ENCODE data around the gene C10orf71. TPM values are rescaled to one million over a fixed set of nuclear protein-coding genes. Genes with fewer than 3 reads are reported as not detected.
A peak's percentile ranks its signal among the peaks of the same experiment; 100 is the strongest.

The C10orf71 gene
- polyA plus RNA-seq, 6 donors from 2014 or later: not detected

GRCh38 chr10:49367600-49367999, 68.6 kb downstream of the C10orf71 start:
- no peak for ATAC-seq (ENCODE audit: low read depth in 2 of 2)
- Mint-ChIP-seq H3K27me3 (peaks cover 7 to 29% (median 16%) of the 10 kb centered on the region in 3 donors), H3K4me1 (peaks cover 2 to 7% (median 4%) of the 10 kb centered on the region in 3 donors), H3K4me3 (no peak overlapping the region), H3K36me3 (no peaks in the 10 kb centered on the region), H3K9me3 (no peaks in the 10 kb centered on the region), H3K27ac (no peak overlapping the region)
- no peak for DNase-seq

GRCh38 chr10:49368256-49368655, 69.3 kb downstream of the C10orf71 start:
- no peak overlapping the region for H3K4me3 Mint-ChIP-seq
- DNase-seq: no peak
- H3K4me1 Mint-ChIP-seq: peaks cover 0 to under 1% (median 0%) of the 10 kb centered on the region in 3 donors
- peaks cover 8 to 29% (median 17%) of the 10 kb centered on the region in 3 donors for H3K27me3 Mint-ChIP-seq
- H3K36me3 Mint-ChIP-seq: no peaks in the 10 kb centered on the region
- no peaks in the 10 kb centered on the region for H3K9me3 Mint-ChIP-seq
- no peak overlapping the region for H3K27ac Mint-ChIP-seq
- ATAC-seq (ENCODE audit: low read depth in 2 of 2): no peak

- DNase-seq: no peak
- Mint-ChIP-seq H3K27me3 (peaks cover 17 to 25% (median 18%) of the 10 kb centered on the region in 3 donors), H3K4me3 (no peak overlapping the region), H3K4me1 (no peaks in the 10 kb centered on the region), H3K9me3 (no peaks in the 10 kb centered on the region), H3K27ac (no peak overlapping the region), H3K36me3 (no peaks in the 10 kb centered on the region)
- ATAC-seq (ENCODE audit: low read depth in 2 of 2): no peak
These were observed 70.5 kb downstream of the C10orf71 start for GRCh38 chr10:49369216-49370162.

- Mint-ChIP-seq H3K9me3 (no peaks in the 10 kb centered on the region), H3K4me3 (no peak overlapping the region), H3K27ac (peak overlapping the region in 1 of 6 donors; percentile 26), H3K4me1 (no peaks in the 10 kb centered on the region), H3K27me3 (peaks cover 17 to 24% (median 19%) of the 10 kb centered on the region in 3 donors), H3K36me3 (no peaks in the 10 kb centered on the region)
- no peak for DNase-seq
- ATAC-seq (ENCODE audit: low read depth in 2 of 2): no peak
These were observed 71.5 kb downstream of the C10orf71 start for GRCh38 chr10:49370326-49371100.

GRCh38 chr10:49371967-49372366, 73.0 kb downstream of the C10orf71 start:
- Mint-ChIP-seq H3K4me1 (no peaks in the 10 kb centered on the region), H3K4me3 (no peak overlapping the region)
- no peak for ATAC-seq (ENCODE audit: low read depth in 2 of 2)

GRCh38 chr10:49373361-49373760, 74.4 kb downstream of the C10orf71 start:
- DNase-seq (no peak), ATAC-seq (ENCODE audit: low read depth in 2 of 2) (no peak)
- Mint-ChIP-seq H3K27ac (no peak overlapping the region), H3K36me3 (no peaks in the 10 kb centered on the region), H3K9me3 (no peaks in the 10 kb centered on the region), H3K4me3 (no peak overlapping the region), H3K4me1 (no peaks in the 10 kb centered on the region), H3K27me3 (peaks cover 19 to 40% (median 30%) of the 10 kb centered on the region in 3 donors)

More at GRCh38 chr10:49371967-49372366, 73.0 kb downstream of the C10orf71 start:
- H3K27me3 Mint-ChIP-seq: peaks cover 19 to 39% (median 30%) of the 10 kb centered on the region in 3 donors
- H3K9me3 Mint-ChIP-seq: no peaks in the 10 kb centered on the region
- H3K27ac Mint-ChIP-seq: no peak overlapping the region
- no peak for DNase-seq
- no peaks in the 10 kb centered on the region for H3K36me3 Mint-ChIP-seq

GRCh38 chr10:49374740-49375139, 75.8 kb downstream of the C10orf71 start:
- no peak overlapping the region for H3K4me3 Mint-ChIP-seq
- H3K4me1 Mint-ChIP-seq: no peaks in the 10 kb centered on the region
- ATAC-seq (ENCODE audit: low read depth in 2 of 2) (no peak), DNase-seq (no peak)
- H3K27me3 Mint-ChIP-seq: peaks cover 19 to 32% (median 23%) of the 10 kb centered on the region in 3 donors
- no peaks in the 10 kb centered on the region for H3K36me3 Mint-ChIP-seq
- no peaks in the 10 kb centered on the region for H3K9me3 Mint-ChIP-seq
- no peak overlapping the region for H3K27ac Mint-ChIP-seq

- ATAC-seq (ENCODE audit: low read depth in 2 of 2) (no peak), DNase-seq (no peak)
- peaks cover 20 to 29% (median 29%) of the 10 kb centered on the region in 3 donors for H3K27me3 Mint-ChIP-seq
- H3K36me3 Mint-ChIP-seq: no peaks in the 10 kb centered on the region
- H3K4me1 Mint-ChIP-seq: no peaks in the 10 kb centered on the region
- H3K4me3 Mint-ChIP-seq: no peak overlapping the region
- no peaks in the 10 kb centered on the region for H3K9me3 Mint-ChIP-seq
- H3K27ac Mint-ChIP-seq: no peak overlapping the region
These were observed 76.6 kb downstream of the C10orf71 start for GRCh38 chr10:49375611-49376010.

Other genes with a start within 250 kb of the C10orf71 start
- under 1 TPM in 3 of 6 donors, not detected in 3; 0.04 to 0.17 (median 0.11) TPM for gene VSTM4, start 183.6 kb upstream of the C10orf71 start, polyA plus RNA-seq (ENCODE audit: low read depth in 6 of 6)
- not detected for gene FAM170B, start 165.1 kb upstream of the C10orf71 start, polyA plus RNA-seq (ENCODE audit: low read depth in 6 of 6)
- 1 to 10 TPM; 1.2 to 7.1 (median 2.6) TPM for gene TMEM273, start 110.8 kb upstream of the C10orf71 start, polyA plus RNA-seq (ENCODE audit: low read depth in 6 of 6)
- not detected for gene DRGX, start 96.9 kb downstream of the C10orf71 start, polyA plus RNA-seq (ENCODE audit: low read depth in 6 of 6)
- gene ERCC6, start 240.0 kb downstream of the C10orf71 start, polyA plus RNA-seq (ENCODE audit: low read depth in 6 of 6): 10 to 100 TPM in 4 of 6 donors, 1 to 10 TPM in 2; 8.6 to 19.0 (median 12.8) TPM

Measured in naive B cell (primary cell).